HCT116 (cell line): ENCODE measurements around the gene YIPF3. TPM values are rescaled to one million over a fixed set of nuclear protein-coding genes. Genes with fewer than 3 reads are reported as not detected.

Source experiments
- ATAC-seq: fragments of 200-7000 bp; cut with Tn5 transposase; 2 replicates; pipeline ENCODE4 v1.9.1; 2020; ENCODE audit warnings: mild to moderate bottlenecking, moderate library complexity
- BruUV-seq: library from RNA; stranded (reverse); fragments of 400-500 nt; replicated peaks from 2 replicates; lab custom pipeline; 2021; lab: Mats Ljungman, UMichigan
- CTCF ChIA-PET: fragments of 300-600 bp; sonication (Branson Sonifier 250); formaldehyde crosslinking; loops from one replicate; lab custom pipeline; 2021; ENCODE audit warnings: antibody characterized with exemption; lab: Charles Lee
- POLR2A ChIA-PET: fragments of 300-600, 350-600 bp; sonication (Branson Sonifier 250); formaldehyde crosslinking; loops from one replicate; lab custom pipeline; 2021; ENCODE audit warnings: antibody characterized with exemption; lab: Charles Lee
- RAD21 ChIA-PET, 2 experiments: fragments of 300-600 bp; sonication (Branson Sonifier 250); formaldehyde crosslinking; loops; one replicate each; lab custom pipeline; 2023; ENCODE audit warnings: low total read pairs in 2 of 2; ENCODE audit not compliant: uncharacterized antibody in 2 of 2, unreplicated experiment in 2 of 2, low non-redundant PET in 1 of 2; lab: Charles Lee
- DNase-seq: peaks from one replicate; pipeline ENCODE4 v3.0.0-alpha.2; 2010; ENCODE audit warnings: low read depth, low spot score
- H2AFZ ChIP-seq: fragments of 200-600 bp; shearing (Covaris generic), sonication (generic); 2 replicates; pipeline ENCODE4 v1.6.1; 2017; ENCODE audit warnings: low read depth, mixed run types, mixed read lengths, antibody characterized with exemption, low read length; ENCODE audit not compliant: poor library complexity, severe bottlenecking
- H3K27ac ChIP-seq: 2 replicates; pipeline ENCODE4 v1.5.1; 2012; ENCODE audit warnings: low read depth, low read length
- H3K27me3 ChIP-seq: fragments of 200-600 bp; sonication (generic); 2 replicates; pipeline ENCODE4 v1.6.1; 2016; ENCODE audit warnings: mixed run types, low read length, mixed read lengths; ENCODE audit not compliant: insufficient read depth
- H3K36me3 ChIP-seq, 2 experiments: fragments of 200-500 bp in 1 of 2; fragments of 200-600 bp in 1 of 2; sonication (Bioruptor generic) in 1 of 2; sonication (generic) in 1 of 2; 2 replicates each; pipeline versions ENCODE4 v1.5.1 to v1.6.1; 2014 to 2016; ENCODE audit warnings: low read length in 2 of 2, inconsistent platforms in 1 of 2, mixed read lengths in 1 of 2, mixed run types in 1 of 2; ENCODE audit not compliant: insufficient read depth in 2 of 2, control insufficient read depth in 1 of 2
- H3K4me1 ChIP-seq, 2 experiments: fragments of 200-600 bp in 1 of 2; sonication (generic) in 1 of 2; 2 replicates each; pipeline versions ENCODE4 v1.5.1 to v1.6.1; 2012 to 2017; ENCODE audit warnings: low read length in 2 of 2, inconsistent platforms in 1 of 2, mild to moderate bottlenecking in 1 of 2, mixed read lengths in 1 of 2, mixed run types in 1 of 2, moderate library complexity in 1 of 2; ENCODE audit not compliant: insufficient read depth in 2 of 2, control insufficient read depth in 1 of 2
- H3K4me2 ChIP-seq: fragments of 200-600 bp; sonication (generic); 2 replicates; pipeline ENCODE4 v1.6.1; 2017; ENCODE audit warnings: mixed run types, low read length, mixed read lengths
- H3K4me3 ChIP-seq, 2 experiments: fragments of 200-600 bp in 1 of 2; sonication (generic) in 1 of 2; replicated peaks in 1 of 2; 2 replicates each; pipeline ENCODE4 v1.5.1; 2011 to 2016; ENCODE audit warnings: low read length in 2 of 2, control low read depth in 1 of 2, low read depth in 1 of 2, mild to moderate bottlenecking in 1 of 2, mixed read lengths in 1 of 2, mixed run types in 1 of 2
- H3K79me2 ChIP-seq: fragments of 200-600 bp; sonication (generic); 2 replicates; pipeline ENCODE4 v1.6.1; 2017; ENCODE audit warnings: mild to moderate bottlenecking, mixed run types, low read length, moderate library complexity, mixed read lengths; ENCODE audit not compliant: insufficient read depth
- H3K9ac ChIP-seq: fragments of 200-600 bp; sonication (generic); 2 replicates; pipeline ENCODE4 v1.6.1; 2016; ENCODE audit warnings: low read length, mixed read lengths
- H3K9me2 ChIP-seq: fragments of 200-600 bp; sonication (generic), shearing (Covaris generic); 2 replicates; pipeline ENCODE4 v1.6.1; 2017; ENCODE audit warnings: mixed run types, mild to moderate bottlenecking, moderate library complexity; ENCODE audit not compliant: insufficient read depth
- H3K9me3 ChIP-seq, 2 experiments: fragments of 200-500 bp in 1 of 2; fragments of 200-600 bp in 1 of 2; sonication (Bioruptor generic) in 1 of 2; sonication (generic) in 1 of 2; 2 replicates each; pipeline ENCODE4 v1.6.1; 2014 to 2017; ENCODE audit warnings: low read length in 2 of 2, mixed read lengths in 2 of 2, inconsistent platforms in 1 of 2, low read depth in 1 of 2, mild to moderate bottlenecking in 1 of 2, mixed run types in 1 of 2, moderate library complexity in 1 of 2; ENCODE audit not compliant: control insufficient read depth in 1 of 2, insufficient read depth in 1 of 2
- H4K20me1 ChIP-seq: fragments of 200-600 bp; sonication (generic), shearing (Covaris generic); 2 replicates; pipeline ENCODE4 v1.6.1; 2017; ENCODE audit warnings: mixed run types, mild to moderate bottlenecking, moderate library complexity; ENCODE audit not compliant: insufficient read depth
- ATF3 ChIP-seq: IDR thresholded peaks from 2 replicates; pipeline ENCODE4 v1.6.1; 2012
- ELF1 ChIP-seq: IDR thresholded peaks from 2 replicates; pipeline ENCODE4 v1.6.1; 2012; ENCODE audit warnings: low read depth, borderline replicate concordance
- EZH2 ChIP-seq: fragments of 200-600 bp; sonication (generic); IDR thresholded peaks from 2 replicates; pipeline ENCODE4 v1.6.1; 2017; ENCODE audit warnings: antibody characterized with exemption, mixed run types
- FOSL1 ChIP-seq: IDR thresholded peaks from 2 replicates; pipeline ENCODE4 v1.6.1; 2012; ENCODE audit warnings: low read depth
- JUND ChIP-seq: IDR thresholded peaks from 2 replicates; pipeline ENCODE4 v1.6.1; 2012
- MAX ChIP-seq: IDR thresholded peaks from 2 replicates; pipeline ENCODE4 v1.6.1; 2012
- POLR2A ChIP-seq: IDR thresholded peaks from 2 replicates; pipeline ENCODE4 v1.7.0; 2011; ENCODE audit warnings: borderline replicate concordance; ENCODE audit not compliant: insufficient read depth, insufficient read length; ENCODE audit errors: extremely low read depth
- SIN3A ChIP-seq: IDR thresholded peaks from 2 replicates; pipeline ENCODE4 v1.6.1; 2012; ENCODE audit warnings: low read depth
- TCF7L2 ChIP-seq: IDR thresholded peaks from 2 replicates; pipeline ENCODE4 v1.7.0; 2011; ENCODE audit warnings: borderline replicate concordance, inconsistent platforms; ENCODE audit not compliant: insufficient read depth, insufficient read length; ENCODE audit errors: extremely low read depth
- ZFX ChIP-seq: fragments of 450-650 bp; IDR thresholded peaks from 2 replicates; pipeline ENCODE4 v1.6.1; 2017
- intact Hi-C: fragments of 100-400 bp; cut with micrococcal nuclease; formaldehyde crosslinking; loops from 2 replicates; pipeline ENCODE4 v1.10.0; 2022
- total RNA-seq: library from RNA; stranded (reverse); gene quantifications from one replicate; pipeline ENCODE4 v1.2.1, GENCODE V29; 2021; ENCODE audit not compliant: unreplicated experiment

The YIPF3 gene
- total RNA-seq, 1 experiment from 2014 or later: 84.5 TPM

- ChIA-PET RAD21 (no interaction called here), POLR2A (interaction anchor here (0.7 kb wide), 1 partner anchor 31 kb away, joined by 3 read pairs; no protein-coding TSS in a partner anchor), CTCF (no interaction called here)
- TF ChIP-seq TCF7L2: no peak
- no peak for TF ChIP-seq ATF3
- TF ChIP-seq POLR2A: no peak
- no peak for TF ChIP-seq ZFX
- TF ChIP-seq FOSL1: no peak
- TF ChIP-seq SIN3A: no peak
- no peak for TF ChIP-seq EZH2
- no peak for TF ChIP-seq ELF1
- no peak for TF ChIP-seq MAX
- TF ChIP-seq JUND: no peak
- no peak for DNase-seq
- Histone ChIP-seq H3K27me3 (no peaks in the 10 kb centered on the region), H3K9me2 (no peaks in the 10 kb centered on the region), H3K9ac (no peak overlapping the region), H4K20me1 (no peaks in the 10 kb centered on the region), H3K4me3 (no peak overlapping the region), H3K79me2 (peaks cover 48% of the 10 kb centered on the region), H3K9me3 (no peaks in the 10 kb centered on the region), H3K27ac (no peak overlapping the region), H3K36me3 (no peaks in the 10 kb centered on the region), H3K4me2 (no peak overlapping the region), H2AFZ (no peak overlapping the region), H3K4me1 (peaks cover 2 to 18% of the 10 kb centered on the region in 2 experiments; a peak in 3 of 4 replicates)
- intact Hi-C loops: no loop called here
- no TSS peak for BruUV-seq
- no peak for ATAC-seq
Observed at GRCh38 chr6:43488667-43489276, 28.0 kb downstream of the YIPF3 start.
